A375 (cell line): Measurements from ENCODE around the gene GATM. TPM values are rescaled to one million over a fixed set of nuclear protein-coding genes. Genes with fewer than 3 reads are reported as not detected.

Source experiments
- small RNA-seq: library from RNA; depleted of rRNA; stranded (forward); fragments of <200 nt; gene quantifications from one replicate; pipeline ENCODE3, GENCODE V24; 2014
- total RNA-seq: library from RNA; depleted of rRNA; stranded (reverse); fragments of >200 nt; shearing (Covaris generic); gene quantifications from 2 replicates; pipeline ENCODE4 v1.2.3, GENCODE V29; 2014; rRNA removed

GATM gene, protein sequence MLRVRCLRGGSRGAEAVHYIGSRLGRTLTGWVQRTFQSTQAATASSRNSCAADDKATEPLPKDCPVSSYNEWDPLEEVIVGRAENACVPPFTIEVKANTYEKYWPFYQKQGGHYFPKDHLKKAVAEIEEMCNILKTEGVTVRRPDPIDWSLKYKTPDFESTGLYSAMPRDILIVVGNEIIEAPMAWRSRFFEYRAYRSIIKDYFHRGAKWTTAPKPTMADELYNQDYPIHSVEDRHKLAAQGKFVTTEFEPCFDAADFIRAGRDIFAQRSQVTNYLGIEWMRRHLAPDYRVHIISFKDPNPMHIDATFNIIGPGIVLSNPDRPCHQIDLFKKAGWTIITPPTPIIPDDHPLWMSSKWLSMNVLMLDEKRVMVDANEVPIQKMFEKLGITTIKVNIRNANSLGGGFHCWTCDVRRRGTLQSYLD
- total RNA-seq, result 1.3 and 2.5 TPM in 2 replicates

DNA sequence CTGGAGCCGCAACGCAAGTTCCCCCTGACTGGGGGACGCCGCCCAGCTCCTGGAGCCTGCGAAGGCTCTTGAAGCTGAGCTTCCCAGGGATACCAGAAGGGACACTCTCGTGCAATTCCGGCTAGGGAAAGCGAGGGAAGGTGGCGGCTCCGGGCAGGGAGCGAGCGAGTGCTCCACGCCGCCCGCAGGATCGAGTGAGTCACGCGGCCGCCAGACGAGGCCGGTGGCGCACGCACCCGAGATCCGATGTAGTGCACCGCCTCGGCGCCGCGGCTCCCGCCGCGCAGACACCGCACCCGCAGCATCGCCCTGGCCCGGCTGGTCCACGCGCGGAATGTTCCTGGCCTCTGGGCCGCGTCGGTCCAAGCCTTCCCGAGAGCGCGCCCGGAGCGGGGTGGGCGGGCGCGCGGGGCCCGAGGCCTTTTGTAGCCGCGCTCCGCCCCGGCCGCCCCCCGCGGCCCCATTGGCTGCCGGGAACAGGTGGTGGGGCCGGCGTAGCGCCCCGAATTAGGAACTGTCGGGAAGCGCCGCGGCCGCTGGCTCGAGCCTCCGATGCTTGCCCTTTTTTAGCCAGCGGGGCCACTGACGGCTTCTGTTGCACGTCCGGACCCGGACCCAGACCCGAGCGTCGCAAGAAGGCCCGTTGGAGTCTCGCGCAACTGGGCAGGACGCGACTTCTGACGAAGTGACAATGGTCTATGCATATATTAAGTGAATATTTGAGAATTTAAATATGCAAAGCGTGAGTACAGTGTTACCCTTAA, at the start of gene GATM:
Gene GATM, minus strand, starts transcription at position 396 of the 764 bp plus-strand sequence. Its CDS starts 91 bp downstream, at position 305.

Small RNA genes lying within 50 kb of the gene (small RNA-seq; reads per million reads assigned to genes)
- gene RNU6-953P, result not detected

Other genes with a start within 250 kb of the GATM start
- gene DUOXA1, start 248.7 kb downstream of the GATM start, total RNA-seq, result not detected in 2 replicates
- gene DUOX1, start 248.6 kb downstream of the GATM start, total RNA-seq, result not detected in 2 replicates
- 7.3 and 8.8 TPM in 2 replicates for gene SHF, start 190.6 kb downstream of the GATM start, total RNA-seq
- gene SLC28A2, start 126.3 kb downstream of the GATM start, total RNA-seq, result not detected in 2 replicates
- gene SLC30A4, start 144.2 kb upstream of the GATM start, total RNA-seq, result 1.8 and 3.5 TPM in 2 replicates
- 35.0 and 35.7 TPM in 2 replicates for gene BLOC1S6, start 208.8 kb upstream of the GATM start, total RNA-seq